SKM-1 (cell line): ENCODE data around the gene PLXND1.

Source experiments
- DNase-seq: peaks from one replicate; lab custom pipeline; 2025; ENCODE audit not compliant: unreplicated experiment; lab: John Stamatoyannopoulos, UW

Gene PLXND1

GRCh38 chr3:129513705-129514104, 92.8 kb downstream of the PLXND1 start:
- no peak for DNase-seq

DNA sequence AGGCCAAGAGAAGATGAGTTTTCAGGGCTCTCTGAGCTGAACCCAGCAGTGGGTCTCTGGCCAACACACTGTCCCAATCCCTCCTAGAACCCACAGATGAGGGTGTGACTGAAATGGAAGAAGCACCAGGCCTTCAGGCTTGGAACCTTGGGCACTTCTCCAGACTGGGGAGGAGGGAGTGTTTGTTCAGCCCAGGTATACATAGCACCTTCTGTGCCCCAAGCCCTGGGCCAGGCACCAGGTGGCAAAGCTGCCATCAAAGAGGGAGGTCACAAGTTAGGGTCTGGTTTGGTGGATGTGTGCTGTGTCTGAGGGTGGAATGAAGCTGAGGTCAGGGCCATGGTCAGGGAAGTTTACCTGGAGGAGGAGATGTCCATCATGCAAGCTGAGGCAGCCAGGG, 93.9 kb downstream of the PLXND1 start:
- DNase-seq, result no peak

- no peak for DNase-seq
Measured at GRCh38 chr3:129507181-129507831, 99.2 kb downstream of the PLXND1 start.

- DNase-seq, result no peak
Measured at GRCh38 chr3:129506231-129506742, 100.2 kb downstream of the PLXND1 start.

GRCh38 chr3:129505341-129505740, 101.1 kb downstream of the PLXND1 start:
- DNase-seq, result no peak
